Measurements from ENCODE around the gene TRRAP.

TRRAP gene

GRCh38 chr7:98956469-98956868 lies 78.1 kb downstream of the TRRAP start:
- DNase-seq, result peak; percentile 2

- DNase-seq, result peak; percentile 3
Observed at GRCh38 chr7:98956937-98957336, 78.6 kb downstream of the TRRAP start.

GRCh38 chr7:98957766-98958165 lies 79.4 kb downstream of the TRRAP start:
- DNase-seq, result no peak

DNA sequence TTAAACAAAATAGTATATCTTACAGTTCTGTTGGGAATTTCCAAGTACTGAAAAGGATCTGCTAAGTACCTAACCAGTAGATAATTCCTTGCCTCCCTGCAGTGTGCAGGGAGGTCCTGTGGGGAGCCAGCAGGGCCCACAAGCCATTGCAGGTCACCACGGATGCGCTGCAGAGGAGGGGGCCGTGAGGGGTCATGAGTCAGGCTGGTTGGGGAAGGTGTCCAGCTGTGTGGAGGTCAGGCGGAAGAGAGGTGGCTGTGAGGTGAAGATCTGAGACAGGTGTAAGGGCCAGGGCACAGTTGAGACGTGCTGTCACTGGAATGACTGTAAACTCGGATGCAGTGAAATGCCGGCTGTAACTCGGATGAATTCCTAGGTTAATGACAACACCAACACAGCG lies 80.6 kb downstream of the TRRAP start:
- DNase-seq, result no peak

DNA sequence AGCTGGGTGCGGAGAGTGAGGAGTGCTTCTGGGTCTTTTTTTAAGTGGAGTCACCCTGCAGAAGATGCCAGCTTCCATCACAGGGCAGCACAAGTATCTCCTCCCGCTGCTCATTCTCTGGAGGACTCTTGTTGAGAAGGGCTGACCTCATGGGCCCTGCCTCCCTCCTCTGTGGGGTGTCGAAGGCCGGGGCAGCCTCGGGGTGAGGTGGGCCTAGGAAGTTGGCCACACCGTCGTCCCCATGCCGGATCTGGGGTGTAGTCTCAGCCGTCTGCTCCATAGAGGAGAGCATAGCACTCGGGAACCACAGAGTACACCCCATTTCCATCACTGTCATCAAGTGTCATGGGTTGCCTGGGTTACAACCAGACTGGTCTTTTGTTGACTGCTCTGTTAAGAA lies 85.0 kb downstream of the TRRAP start:
- no peak for DNase-seq

DNA sequence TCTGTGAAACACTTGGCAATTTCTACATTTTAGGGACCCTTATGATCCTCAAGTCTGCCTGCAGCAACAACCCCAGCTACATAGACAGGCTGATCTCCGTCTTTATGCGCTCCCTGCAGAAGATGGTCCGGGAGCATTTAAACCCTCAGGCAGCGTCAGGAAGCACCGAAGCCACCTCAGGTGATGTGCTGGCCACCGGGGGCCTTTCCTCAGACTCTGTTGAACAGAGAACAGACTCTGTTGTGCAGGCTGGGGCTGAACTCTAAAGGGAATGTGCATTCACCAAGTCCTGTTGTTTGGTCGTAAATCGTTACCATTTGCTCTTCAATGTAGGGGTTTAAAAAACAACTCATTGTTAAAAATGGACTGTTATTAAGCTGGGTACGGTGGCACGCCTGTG lies 86.3 kb downstream of the TRRAP start:
- DNase-seq, result no peak

DNA sequence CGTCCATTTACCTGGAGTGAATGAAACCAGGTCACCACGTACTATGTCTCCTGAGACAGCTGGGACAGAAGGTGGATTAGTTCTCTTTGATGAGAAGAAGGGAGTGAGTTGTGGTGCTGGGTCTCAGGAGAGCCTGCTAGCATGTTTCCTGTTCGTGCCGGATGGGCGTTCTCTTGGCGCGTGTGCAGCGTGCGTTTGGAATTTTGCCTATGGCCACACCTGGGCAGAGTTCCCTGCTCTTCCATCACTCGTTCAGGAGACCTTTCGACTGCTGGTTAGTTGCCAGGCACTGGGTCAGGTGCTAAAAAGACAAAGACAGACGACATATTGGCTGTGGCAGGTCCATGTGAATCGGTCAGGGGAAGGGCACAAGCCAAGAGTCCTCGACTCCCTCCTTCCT lies 90.3 kb downstream of the TRRAP start:
- no peak for DNase-seq

- DNase-seq, result no peak
Observed at GRCh38 chr7:98969386-98969785, 91.1 kb downstream of the TRRAP start.

GRCh38 chr7:98970016-98970615 lies 91.8 kb downstream of the TRRAP start:
- DNase-seq, result no peak

- no peak for DNase-seq
Observed at GRCh38 chr7:98970805-98971204, 92.5 kb downstream of the TRRAP start.

DNA sequence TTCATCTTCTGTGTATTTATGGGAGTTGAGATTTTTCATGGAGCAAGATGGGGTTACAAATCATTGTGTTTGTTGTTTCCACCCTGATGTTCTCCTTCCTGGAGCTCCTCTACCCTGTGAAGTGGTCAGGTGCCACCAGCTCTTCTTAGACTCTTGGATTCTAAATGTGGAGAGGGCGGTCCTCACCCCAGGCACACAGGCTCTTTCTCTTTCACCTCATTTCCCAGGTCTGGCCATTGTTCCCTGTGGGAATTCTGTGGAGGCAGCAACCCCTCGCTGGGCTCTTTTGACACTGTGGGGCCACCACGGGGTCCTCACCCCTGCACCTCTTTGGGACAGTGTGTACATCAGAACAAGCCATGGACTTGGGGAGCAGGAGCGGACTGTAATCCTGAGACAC lies 95.9 kb downstream of the TRRAP start:
- no peak for DNase-seq

DNA sequence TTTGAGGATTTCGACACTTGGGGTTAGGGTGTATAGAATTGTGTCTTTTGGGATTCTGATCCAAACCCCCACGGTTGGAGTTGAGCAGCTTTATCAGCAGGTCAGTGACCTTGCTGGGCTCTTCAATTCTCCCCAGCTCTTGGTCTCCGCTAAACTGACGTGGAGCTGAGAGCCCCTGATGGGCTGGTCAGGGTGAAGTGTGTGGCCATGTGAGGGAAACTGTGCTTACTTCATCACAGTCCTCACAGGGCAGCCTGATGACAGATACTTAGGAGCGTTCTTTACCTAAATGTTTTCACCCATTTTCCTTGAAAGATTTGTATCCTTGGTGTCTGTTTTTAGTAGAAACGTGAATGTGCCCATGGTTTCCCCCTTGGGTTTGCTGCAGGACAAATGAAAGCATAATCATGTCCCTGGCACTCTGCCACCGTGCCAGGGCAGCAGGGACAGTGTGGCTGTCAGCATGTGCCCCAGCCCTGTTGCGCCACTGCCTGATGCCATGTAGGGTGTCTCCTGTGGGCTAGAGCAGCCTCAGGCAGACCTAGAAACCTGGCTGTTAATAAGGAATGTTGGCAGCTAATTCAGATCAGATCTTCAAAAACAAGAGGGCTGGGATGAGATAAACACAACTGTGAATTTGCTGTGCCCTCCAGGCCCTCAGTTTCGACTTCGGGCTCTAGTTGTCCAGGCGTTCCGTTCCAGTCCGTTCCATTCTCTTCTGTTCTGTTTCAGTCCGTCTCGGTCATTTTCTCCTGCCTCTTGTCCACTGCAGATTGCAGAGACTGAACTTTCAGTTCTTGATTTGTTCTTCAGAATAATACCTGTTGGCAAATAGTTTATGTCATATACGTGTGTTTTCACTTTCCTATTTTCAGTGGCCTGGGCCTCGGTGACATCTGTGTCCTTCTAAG lies 96.8 kb downstream of the TRRAP start:
- no peak for DNase-seq

- DNase-seq, result no peak
Observed at GRCh38 chr7:98976396-98977185, 98.3 kb downstream of the TRRAP start.

DNA sequence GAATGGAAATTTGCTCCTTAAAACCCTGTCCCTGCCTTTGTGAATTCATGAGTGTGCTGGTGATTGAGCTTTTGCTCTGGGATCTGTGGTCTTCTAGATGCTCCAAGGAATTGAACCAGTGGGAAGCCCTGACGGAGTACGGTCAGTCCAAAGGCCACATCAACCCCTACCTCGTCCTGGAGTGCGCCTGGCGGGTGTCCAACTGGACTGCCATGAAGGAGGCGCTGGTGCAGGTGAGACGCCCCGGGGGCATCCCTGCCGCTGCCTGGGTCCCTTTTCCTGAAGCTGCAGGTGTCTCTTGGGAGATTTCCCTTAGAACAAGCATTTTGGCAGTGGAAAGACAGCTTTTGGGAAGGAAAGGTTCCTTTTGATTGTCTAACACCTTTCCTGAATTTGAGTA lies 100.3 kb downstream of the TRRAP start:
- DNase-seq, result no peak

- no peak for DNase-seq
Observed at GRCh38 chr7:98981701-98982100, 103.4 kb downstream of the TRRAP start.

DNA sequence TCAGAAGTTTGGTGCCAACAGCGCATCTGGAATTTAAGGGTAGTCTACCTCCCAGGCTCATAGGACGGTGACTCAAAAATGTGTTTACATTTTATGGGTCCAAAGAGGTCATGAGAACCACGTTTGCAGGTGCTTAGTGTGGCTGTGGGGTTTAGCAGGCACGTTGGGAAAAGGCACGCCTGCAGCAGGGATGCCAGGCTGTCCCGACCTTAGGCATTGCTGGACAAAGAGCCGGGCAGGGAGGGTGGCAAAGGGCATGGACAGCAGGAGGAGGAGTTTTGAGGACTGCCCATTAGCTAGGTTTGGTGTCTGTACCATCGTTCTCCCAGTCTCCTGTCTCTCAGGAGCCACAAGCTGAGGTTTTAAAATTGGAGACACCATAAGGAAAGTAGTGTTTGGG lies 104.4 kb downstream of the TRRAP start:
- DNase-seq, result no peak

DNA sequence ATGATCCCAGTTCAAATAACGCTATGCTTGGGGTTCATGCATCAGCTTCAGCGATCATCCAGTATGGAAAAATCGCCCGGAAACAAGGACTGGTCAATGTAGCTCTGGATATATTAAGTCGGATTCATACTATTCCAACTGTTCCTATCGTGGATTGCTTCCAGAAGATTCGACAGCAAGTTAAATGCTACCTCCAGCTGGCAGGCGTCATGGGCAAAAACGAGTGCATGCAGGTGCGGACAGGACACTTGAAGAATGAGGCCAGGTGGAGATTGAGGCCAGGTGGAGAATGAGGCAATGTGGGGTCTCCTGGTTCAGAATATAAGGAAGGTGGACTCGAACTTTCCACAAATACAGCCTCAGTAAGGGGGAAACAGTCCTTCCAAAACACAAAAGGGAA lies 105.8 kb downstream of the TRRAP start:
- DNase-seq, result no peak

- DNase-seq, result no peak
Observed at GRCh38 chr7:98985406-98985805, 107.1 kb downstream of the TRRAP start.

DNA sequence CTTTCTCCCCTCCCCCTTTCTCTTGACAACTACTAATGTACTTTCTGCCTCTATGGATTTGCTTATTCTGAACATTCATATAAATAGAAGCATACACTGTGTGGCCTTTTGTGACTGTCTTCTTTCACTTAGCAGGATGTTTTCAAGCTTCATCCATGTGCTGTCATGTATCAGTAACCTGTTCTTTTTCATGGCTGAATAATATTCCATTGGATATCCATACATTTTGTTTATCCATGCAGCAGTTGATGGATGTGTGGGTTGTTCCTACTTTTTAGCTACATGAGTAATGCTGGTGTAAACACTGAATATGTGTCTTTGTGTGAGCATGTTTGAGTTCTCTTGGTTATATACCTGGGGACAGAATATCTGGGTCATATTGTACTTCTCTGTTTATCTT lies 107.6 kb downstream of the TRRAP start:
- no peak for DNase-seq

- no peak for DNase-seq
Observed at GRCh38 chr7:98988641-98989040, 110.3 kb downstream of the TRRAP start.

DNA sequence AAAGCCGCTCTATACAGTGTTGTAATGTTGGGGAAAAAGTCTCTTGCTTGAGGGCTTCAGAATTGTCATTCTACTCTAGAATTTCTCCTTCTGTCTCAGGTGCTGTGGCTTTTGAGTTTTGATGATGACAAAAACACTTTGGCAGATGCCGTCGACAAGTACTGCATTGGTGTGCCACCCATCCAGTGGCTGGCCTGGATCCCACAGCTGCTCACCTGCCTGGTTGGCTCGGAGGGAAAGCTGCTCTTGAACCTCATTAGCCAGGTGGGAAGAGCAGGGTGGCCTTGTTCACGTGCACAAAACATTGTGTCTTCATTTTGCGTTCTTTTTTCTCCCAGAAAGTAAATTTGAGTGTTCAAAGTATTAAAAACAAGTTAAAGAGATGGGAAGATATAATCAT lies 112.0 kb downstream of the TRRAP start:
- DNase-seq, result no peak

- DNase-seq, result no peak
Observed at GRCh38 chr7:98991141-98991540, 112.8 kb downstream of the TRRAP start.

- DNase-seq, result no peak
Observed at GRCh38 chr7:98992076-98992475, 113.7 kb downstream of the TRRAP start.

Data from fibroblast of skin of right biceps (primary cell).